ENCODE measurements around the gene UCHL5.
"Not testable (repeated sequence)": the region's sequence is repeated elsewhere in the genome, so short reads cannot be mapped to it uniquely, and the experiment has no call there.

Gene UCHL5

DNA sequence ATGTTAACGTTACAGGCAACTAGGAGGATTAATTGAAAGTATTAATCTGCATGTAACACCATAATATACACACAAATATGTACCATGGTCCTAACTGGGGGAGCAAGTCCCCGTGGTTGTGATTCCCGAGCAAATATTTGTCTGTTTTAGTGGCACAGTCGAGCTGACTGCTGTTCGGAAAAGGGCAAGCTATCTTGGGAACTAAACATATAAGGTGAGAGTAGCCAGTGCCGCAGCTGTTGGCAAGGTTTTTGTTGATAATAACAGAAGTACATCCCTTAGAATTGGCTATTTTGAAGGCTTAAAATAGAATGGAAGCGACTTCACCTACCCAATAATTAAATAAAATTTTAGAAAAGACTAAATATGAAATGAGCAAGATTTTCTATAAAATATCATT is 45.5 kb downstream of the UCHL5 start:
- H3K27ac Mint-ChIP-seq, result no peak overlapping the region
- no peak for DNase-seq
- CTCF ChIA-PET, result interaction anchor here (0.8 to 1.6 kb wide), 2 partner anchors 16 to 19 kb away, joined by 3 read pairs; no protein-coding TSS in a partner anchor
- no peaks in the 10 kb centered on the region for H3K9me3 Mint-ChIP-seq
- no peak overlapping the region for H3K4me3 Mint-ChIP-seq
- no peaks in the 10 kb centered on the region for H3K4me1 Mint-ChIP-seq
- no peaks in the 10 kb centered on the region for H3K27me3 Mint-ChIP-seq
- no peaks in the 10 kb centered on the region for H3K36me3 Mint-ChIP-seq

DNA sequence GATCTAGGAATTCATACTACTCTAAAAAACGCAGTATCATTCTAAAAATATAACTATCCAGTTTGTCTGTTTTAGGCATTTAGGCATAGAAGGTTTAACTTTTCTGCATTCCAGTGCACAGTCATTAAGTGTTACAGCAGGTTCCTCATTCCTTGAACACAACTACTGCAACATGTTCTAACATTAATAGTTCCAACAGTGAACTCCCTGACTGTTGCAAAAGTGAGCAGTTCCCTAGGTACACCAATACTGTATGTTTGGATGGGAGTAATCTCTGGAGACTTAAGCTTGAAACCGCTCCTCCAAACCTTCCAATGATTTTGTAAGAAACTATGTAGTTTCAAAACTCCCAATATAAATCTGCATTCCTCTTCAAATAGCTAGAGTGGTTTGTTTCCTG is 46.2 kb downstream of the UCHL5 start:
- H3K27me3 Mint-ChIP-seq, result no peaks in the 10 kb centered on the region
- H3K4me3 Mint-ChIP-seq, result no peak overlapping the region
- no peak for DNase-seq
- H3K4me1 Mint-ChIP-seq, result no peaks in the 10 kb centered on the region
- H3K9me3 Mint-ChIP-seq, result no peaks in the 10 kb centered on the region
- CTCF ChIA-PET, result interaction anchor here (1.0 kb wide), 1 partner anchor 208 kb away, joined by 3 read pairs; no protein-coding TSS in a partner anchor
- H3K36me3 Mint-ChIP-seq, result no peaks in the 10 kb centered on the region
- H3K27ac Mint-ChIP-seq, result no peak overlapping the region

DNA sequence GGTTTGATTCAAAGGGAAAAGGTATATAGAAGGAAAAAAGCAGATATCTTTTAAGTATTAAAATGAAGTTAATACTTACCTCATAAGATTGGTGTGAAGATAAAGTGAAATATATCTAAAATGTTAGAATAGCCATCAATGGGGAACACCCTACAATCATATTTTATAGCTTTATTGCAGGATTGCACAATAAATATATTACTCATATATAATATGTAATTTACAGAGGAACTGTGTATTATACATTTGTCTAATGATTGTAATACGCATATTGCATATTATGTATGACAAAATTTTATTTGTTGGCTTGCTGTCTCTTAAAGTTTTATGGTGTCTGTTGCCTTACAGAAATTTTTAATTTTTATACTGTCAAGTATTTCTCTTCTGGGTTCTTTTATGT is 47.8 kb downstream of the UCHL5 start:
- CTCF ChIA-PET, result no interaction called here

DNA sequence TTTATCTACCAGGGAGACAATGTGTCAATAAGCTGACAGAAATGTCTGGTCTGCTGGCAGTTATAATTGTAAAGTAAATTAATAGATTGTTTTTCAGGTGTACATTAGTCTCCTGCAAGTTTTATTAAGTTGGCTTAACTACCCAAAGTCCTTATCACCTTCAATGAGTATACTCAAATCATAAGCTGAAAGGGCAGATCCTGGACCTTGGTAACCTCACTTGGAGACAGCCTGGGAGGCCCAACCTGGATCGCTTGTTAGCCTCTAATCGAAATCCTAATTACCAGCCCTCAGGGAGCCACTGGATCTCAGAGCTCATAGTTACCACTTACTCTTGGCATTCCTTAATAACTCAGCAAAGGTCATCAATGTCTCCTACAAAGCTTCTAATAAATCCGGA is 49.7 kb downstream of the UCHL5 start:
- no peaks in the 10 kb centered on the region for H3K27me3 Mint-ChIP-seq
- H3K36me3 Mint-ChIP-seq, result peaks cover 6% of the 10 kb centered on the region
- no peaks in the 10 kb centered on the region for H3K9me3 Mint-ChIP-seq
- H3K4me1 Mint-ChIP-seq, result no peaks in the 10 kb centered on the region
- no peak for DNase-seq
- no peak overlapping the region for H3K4me3 Mint-ChIP-seq
- CTCF ChIA-PET, result interaction anchor here (0.8 kb wide), 1 partner anchor 199 kb away, joined by 3 read pairs; no protein-coding TSS in a partner anchor
- H3K27ac Mint-ChIP-seq, result no peak overlapping the region

More for the DNA sequence above, 47.8 kb downstream of the UCHL5 start:
- H3K4me1 Mint-ChIP-seq, result no peaks in the 10 kb centered on the region
- peaks cover 1% of the 10 kb centered on the region for H3K36me3 Mint-ChIP-seq
- DNase-seq, result no peak
- no peaks in the 10 kb centered on the region for H3K9me3 Mint-ChIP-seq
- H3K27me3 Mint-ChIP-seq, result no peaks in the 10 kb centered on the region
- H3K4me3 Mint-ChIP-seq, result no peak overlapping the region
- no peak overlapping the region for H3K27ac Mint-ChIP-seq

DNA sequence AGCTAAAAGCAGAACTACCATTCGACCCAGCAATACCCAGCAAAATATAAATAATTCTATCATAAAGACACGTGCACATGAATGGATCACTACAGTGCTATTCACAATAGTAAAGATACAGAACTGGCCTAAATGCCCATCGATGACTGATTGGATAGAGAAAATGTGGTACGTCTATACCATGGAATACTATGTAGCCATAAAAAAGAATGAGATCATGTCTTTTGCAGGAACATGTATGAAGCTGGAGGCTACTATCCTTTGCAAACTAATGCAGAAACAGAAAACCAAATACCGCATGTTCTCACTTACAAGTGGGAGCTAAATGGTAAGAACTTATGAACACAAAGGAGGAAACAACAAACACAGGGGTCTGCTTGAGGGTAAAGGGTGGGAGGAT is 53.4 kb downstream of the UCHL5 start:
- Mint-ChIP-seq H3K4me1 (no peaks in the 10 kb centered on the region), H3K27ac (no peak overlapping the region), H3K4me3 (no peak overlapping the region), H3K36me3 (peaks cover 22% of the 10 kb centered on the region), H3K27me3 (no peaks in the 10 kb centered on the region), H3K9me3 (peaks cover 2% of the 10 kb centered on the region)
- DNase-seq, result no peak
- CTCF ChIA-PET, result no interaction called here

DNA sequence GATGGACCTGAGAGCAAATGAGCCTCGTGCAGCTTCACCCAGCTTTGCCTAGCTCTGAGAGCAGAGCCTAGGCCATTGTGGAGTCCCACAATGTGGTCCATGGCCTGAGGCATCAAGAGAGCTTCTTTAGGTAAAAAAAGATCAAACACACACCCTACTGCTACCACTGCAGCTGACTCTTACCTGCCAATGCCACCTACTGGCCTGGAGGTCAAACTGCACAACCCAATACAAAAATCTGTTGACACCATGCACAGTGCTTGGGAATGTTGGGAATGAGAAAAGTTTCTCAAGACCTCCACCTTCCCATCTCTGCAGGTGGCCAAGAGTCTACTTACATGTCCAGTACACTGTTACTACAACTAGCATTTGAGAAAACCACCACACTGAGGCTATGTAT is 60.6 kb downstream of the UCHL5 start:
- no peak for DNase-seq
- Mint-ChIP-seq H3K27me3 (no peaks in the 10 kb centered on the region), H3K4me3 (no peak overlapping the region), H3K4me1 (no peaks in the 10 kb centered on the region), H3K9me3 (peaks cover 14% of the 10 kb centered on the region), H3K27ac (no peak overlapping the region), H3K36me3 (peaks cover 46% of the 10 kb centered on the region)
- CTCF ChIA-PET, result interaction anchor here (0.7 to 1.1 kb wide), 3 partner anchors 9 to 196 kb away, joined by 3 read pairs; no protein-coding TSS in a partner anchor

DNA sequence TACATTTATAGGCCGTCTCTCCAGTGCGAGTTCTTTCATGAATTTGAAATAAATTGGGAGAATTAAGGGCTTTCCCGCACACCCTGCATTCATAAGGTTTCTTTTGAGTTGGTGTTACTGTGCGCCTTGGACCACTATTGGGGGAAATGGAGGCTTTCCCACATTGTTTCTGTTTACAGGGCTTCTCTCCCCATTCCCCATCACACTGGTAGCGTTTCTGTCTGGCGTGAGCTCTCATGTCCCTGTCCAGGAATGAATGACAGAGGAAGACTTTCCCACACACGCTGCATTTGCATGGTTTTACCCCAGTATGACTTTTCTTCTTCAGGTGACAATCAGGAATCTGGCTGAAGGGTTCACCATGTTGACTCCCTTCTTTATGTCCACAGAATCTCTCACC is 65.0 kb downstream of the UCHL5 start:
- H3K27me3 Mint-ChIP-seq, result no peaks in the 10 kb centered on the region
- CTCF ChIA-PET, result no interaction called here

DNA sequence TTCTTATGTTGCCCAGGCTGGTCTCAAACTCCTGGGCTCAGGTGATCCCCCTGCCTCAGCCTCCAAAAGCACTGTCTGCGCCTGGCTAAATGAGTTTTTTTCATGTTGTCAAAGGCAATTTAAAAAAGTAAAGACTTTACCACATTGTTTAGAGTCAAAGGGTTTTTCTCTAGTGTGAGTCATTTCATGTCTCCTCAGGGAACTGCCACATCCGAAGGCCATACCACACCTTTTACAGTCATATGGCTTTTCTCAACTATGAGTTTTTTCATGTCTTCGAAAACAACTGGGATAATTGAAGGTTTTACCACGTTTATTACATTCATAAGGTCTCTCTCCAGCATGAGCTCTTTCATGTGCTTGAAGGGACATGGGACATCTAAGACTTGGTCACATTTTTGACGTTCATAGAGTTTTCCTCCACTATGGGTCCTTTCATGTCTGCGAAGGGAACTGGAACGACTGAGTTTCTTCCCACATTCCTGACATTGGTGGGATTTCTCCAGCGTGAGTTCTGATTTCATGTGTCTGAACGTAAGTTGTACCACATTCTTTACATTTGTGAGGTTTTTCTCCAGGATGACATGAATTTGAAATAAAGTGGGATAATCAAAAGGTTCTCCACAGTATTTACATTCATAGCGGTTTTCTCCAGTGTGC is 65.6 kb downstream of the UCHL5 start:
- Mint-ChIP-seq H3K27me3 (no peaks in the 10 kb centered on the region), H3K4me1 (no peaks in the 10 kb centered on the region), H3K9me3 (peaks cover 7% of the 10 kb centered on the region), H3K4me3 (no peak overlapping the region), H3K27ac (no peak overlapping the region), H3K36me3 (peaks cover 28% of the 10 kb centered on the region)
- no peak for DNase-seq
- CTCF ChIA-PET, result no interaction called here

More for the DNA sequence above, 65.0 kb downstream of the UCHL5 start:
- no peak for DNase-seq
- H3K4me1 Mint-ChIP-seq, result no peaks in the 10 kb centered on the region
- no peak overlapping the region for H3K4me3 Mint-ChIP-seq
- peaks cover 33% of the 10 kb centered on the region for H3K36me3 Mint-ChIP-seq
- no peak overlapping the region for H3K27ac Mint-ChIP-seq
- H3K9me3 Mint-ChIP-seq, result peaks cover 13% of the 10 kb centered on the region

DNA sequence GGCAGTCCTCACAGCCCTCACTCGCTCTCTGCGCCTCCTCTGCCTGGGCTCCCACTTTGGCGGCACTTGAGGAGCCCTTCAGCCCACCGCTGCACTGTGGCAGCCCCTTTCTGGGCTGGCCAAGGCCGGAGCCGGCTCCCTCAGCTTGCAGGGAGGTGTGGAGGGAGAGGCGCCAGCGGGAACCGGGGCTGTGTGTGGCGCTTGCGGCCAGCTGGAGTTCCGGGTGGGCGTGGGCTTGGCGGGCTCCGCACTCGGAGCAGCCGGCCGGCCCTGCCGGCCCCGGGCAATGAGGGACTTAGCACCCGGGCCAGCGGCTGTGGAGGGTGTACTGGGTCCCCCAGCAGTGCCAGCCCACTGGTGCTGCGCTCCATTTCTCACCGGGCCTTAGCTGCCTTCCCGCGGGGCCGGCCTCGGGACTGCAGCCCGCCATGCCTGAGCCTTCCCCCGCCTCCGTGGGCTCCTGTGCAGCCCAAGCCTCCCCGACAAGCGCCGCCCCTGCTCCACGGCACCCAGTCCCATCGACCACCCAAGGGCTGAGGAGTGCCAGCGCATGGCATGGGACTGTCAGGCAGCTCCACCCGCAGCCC is 72.3 kb downstream of the UCHL5 start:
- H3K36me3 Mint-ChIP-seq, H3K27ac Mint-ChIP-seq, H3K9me3 Mint-ChIP-seq, H3K4me1 Mint-ChIP-seq, H3K27me3 Mint-ChIP-seq, DNase-seq, H3K4me3 Mint-ChIP-seq: not testable (repeated sequence)
- CTCF ChIA-PET, result interaction anchor here (0.8 kb wide), 1 partner anchor 11 kb away, joined by 3 read pairs; no protein-coding TSS in a partner anchor

DNA sequence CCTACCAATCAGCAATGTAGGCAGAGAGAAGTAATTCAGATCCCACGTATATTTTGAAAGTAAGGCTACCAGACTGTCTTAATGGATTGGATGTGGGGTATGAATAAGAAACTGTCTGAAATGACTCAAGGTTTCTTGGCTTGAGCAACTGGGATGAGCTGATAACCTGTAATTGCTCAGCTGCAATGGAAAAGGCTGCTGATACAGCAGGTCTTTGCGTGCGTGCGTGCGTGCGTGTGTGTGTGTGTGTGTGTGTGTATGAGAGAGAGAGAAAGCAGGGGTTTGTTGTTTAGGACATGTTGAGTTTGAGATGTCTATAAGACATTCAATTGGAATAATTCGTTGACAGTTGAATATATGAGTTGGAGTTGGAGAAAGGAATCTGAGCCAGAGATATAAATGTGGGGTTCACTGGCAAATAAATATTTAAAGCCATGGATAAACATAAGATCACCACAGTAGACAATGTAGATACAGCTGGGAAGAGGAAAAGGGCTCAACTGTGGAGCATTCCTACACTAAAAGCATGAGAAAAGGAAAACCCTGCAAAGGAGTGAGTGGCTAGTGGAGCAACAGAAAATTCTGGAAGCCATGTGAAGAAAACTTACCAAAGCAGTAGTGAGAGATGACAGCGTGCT is 72.9 kb downstream of the UCHL5 start:
- no peak overlapping the region for H3K4me3 Mint-ChIP-seq
- no peak overlapping the region for H3K27ac Mint-ChIP-seq
- CTCF ChIA-PET, result interaction anchor here (0.6 to 0.8 kb wide), 2 partner anchors 12 to 109 kb away, joined by 3 read pairs; no protein-coding TSS in a partner anchor
- H3K9me3 Mint-ChIP-seq, result no peaks in the 10 kb centered on the region
- peaks cover 6% of the 10 kb centered on the region for H3K36me3 Mint-ChIP-seq
- no peak for DNase-seq
- H3K27me3 Mint-ChIP-seq, result no peaks in the 10 kb centered on the region
- peaks cover 9% of the 10 kb centered on the region for H3K4me1 Mint-ChIP-seq

DNA sequence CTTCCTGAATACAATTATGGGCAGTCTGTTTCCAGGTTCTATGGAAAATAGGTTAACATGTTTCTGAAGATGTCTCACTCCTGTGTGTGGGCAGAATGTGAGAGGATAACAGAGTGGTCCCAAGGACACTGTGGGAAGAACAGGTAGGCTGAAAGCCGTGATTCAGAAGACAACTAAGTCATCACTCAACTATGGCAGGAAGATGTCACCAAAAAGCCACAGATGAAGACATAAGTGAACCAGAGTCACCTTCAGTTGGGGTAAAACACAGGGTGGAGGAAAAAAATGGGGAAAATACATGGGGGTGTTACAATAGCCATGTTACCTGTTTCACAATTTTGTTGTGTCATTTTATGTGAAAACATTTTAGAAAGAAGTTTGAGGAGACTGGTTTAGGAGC is 75.1 kb downstream of the UCHL5 start:
- DNase-seq, result no peak
- peaks cover 9% of the 10 kb centered on the region for H3K4me1 Mint-ChIP-seq
- no peak overlapping the region for H3K4me3 Mint-ChIP-seq
- H3K27me3 Mint-ChIP-seq, result no peaks in the 10 kb centered on the region
- CTCF ChIA-PET, result interaction anchor here (2.0 kb wide), 1 partner anchor 36 kb away, joined by 5 read pairs; no protein-coding TSS in a partner anchor
- no peak overlapping the region for H3K27ac Mint-ChIP-seq
- no peaks in the 10 kb centered on the region for H3K9me3 Mint-ChIP-seq
- H3K36me3 Mint-ChIP-seq, result peaks cover 6% of the 10 kb centered on the region

DNA sequence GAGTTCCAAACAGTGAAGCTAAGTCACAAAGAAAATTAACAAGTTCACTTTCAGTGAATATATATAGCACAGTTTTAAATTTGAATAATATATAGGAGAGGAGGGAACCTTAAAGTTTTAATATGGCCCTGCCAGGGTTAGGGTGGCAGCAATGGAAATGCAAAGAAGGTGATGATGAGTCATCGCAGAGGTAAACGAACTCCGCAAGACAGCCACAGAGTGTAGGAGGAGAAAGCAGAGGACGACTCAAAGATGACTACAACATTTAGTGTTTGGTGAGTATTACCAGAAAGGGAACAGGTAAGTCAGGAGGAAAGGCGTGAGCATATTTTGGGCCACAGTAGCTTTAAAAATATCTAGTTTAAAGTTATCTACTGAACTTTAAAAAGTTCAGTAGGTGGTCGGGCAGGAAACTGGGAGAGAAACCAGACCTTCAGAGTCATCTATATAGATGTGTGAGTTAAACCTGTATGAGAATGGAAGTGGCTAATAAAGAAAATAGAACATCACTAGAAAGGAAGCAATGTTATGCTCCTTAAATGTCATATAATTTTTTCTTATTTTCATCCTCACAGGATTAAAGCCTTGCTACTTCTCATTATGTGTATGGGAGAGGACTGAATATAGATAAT is 75.7 kb downstream of the UCHL5 start:
- Mint-ChIP-seq H3K36me3 (peaks cover 6% of the 10 kb centered on the region), H3K4me1 (peaks cover 9% of the 10 kb centered on the region), H3K27ac (no peak overlapping the region), H3K9me3 (no peaks in the 10 kb centered on the region), H3K4me3 (no peak overlapping the region), H3K27me3 (no peaks in the 10 kb centered on the region)
- CTCF ChIA-PET, result no interaction called here
- DNase-seq, result no peak

DNA sequence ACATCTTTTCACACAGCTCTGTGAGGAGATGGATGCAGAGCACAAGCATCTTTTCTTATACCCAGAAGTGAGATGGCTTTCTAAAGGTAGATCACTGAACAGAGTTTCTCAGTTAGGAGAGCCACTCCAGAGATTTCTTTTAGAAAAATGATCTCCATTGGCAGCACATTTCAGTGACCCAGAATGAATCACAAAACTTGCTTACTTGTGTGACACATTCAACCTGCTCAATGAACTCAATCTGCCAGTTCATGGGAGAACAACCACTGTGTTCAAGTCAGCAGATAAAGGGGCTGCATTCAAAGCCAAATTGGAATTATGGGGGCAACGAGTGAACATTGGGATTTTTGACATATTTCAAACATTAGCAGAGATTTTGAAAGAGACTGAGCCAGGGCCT is 78.3 kb downstream of the UCHL5 start:
- Mint-ChIP-seq H3K36me3 (peaks cover 2% of the 10 kb centered on the region), H3K27ac (no peak overlapping the region), H3K9me3 (no peaks in the 10 kb centered on the region), H3K4me3 (no peak overlapping the region), H3K27me3 (no peaks in the 10 kb centered on the region), H3K4me1 (peaks cover 9% of the 10 kb centered on the region)
- CTCF ChIA-PET, result no interaction called here
- DNase-seq, result no peak

DNA sequence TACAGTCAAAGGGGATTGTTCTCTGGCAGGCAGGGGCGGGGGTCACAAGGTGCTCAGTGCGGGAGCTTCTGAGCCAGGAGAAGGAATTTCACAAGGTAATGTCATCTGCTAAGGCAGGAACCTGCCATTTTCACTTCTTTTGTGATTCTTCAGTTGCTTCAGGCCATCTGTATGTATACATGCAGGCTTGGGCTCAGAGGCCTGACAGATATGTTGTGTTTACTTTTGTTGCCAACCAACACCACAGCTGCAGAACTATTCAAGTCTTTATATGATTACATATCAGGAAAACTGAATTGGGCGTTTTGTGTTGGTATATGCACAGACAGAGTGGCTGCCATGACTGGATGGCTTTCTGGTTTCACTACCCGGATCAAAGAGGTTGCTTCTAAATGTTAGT is 78.8 kb downstream of the UCHL5 start:
- not testable (repeated sequence) for H3K27ac Mint-ChIP-seq, H3K4me3 Mint-ChIP-seq, H3K36me3 Mint-ChIP-seq

More for the DNA sequence above, 78.8 kb downstream of the UCHL5 start:
- DNase-seq, H3K4me1 Mint-ChIP-seq, H3K9me3 Mint-ChIP-seq, CTCF ChIA-PET, H3K27me3 Mint-ChIP-seq: not testable (repeated sequence)
